ENCODE data around the gene FXR2.

Gene FXR2

DNA sequence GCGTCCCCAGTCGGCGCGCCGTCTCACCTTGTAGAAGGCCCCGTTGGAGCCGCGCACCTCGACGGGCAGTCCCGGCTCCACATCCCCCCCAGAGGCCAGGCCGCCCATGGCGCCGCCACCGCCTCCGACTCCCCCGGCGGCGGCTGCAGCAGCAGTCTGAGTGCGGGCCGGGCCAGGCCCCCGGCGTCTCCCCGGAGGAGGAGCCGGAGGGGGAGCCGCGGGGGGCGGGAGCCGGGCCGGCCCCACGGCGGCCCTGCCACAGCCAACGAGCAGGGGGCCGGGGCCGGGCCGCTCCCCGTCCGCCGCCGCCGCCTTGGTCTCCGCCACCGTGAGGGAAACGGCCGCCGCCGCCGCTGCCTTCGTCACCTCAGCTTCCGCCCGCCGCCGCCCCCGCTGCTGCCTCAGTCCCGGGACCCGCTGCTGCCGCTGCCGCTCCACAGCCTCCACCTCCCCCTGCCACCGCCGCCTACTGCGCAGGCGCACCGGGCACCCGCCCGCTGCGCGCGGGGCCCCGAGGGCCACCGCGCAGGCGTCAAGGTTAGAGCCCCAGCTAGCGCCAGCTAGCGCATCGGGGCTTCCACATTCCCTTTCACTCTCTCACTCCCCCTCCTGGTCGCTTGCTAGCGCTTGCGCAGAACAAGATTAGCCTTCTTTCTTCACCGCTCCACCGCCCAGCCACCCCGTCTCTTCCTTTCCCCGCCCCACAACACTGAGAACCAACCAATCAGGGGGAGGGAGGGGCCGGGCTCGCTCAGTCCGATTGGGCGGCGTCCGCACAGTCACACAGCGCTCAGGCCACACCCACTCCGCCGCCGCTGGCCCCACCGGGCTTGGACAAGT is at the start of gene FXR2:
TSS of gene FXR2 (minus strand) at position 473 of the 840 bp plus-strand sequence. CDS start at position 108, 365 bp downstream.
- ChIA-PET POLR2A (interaction anchor here (0.5 to 6.9 kb wide), 25 partner anchors 9 to 455 kb away, joined by 3 to 52 read pairs (median 5); partner anchors contain the start of genes ATP1B2, CNTROB, EFNB3 and GABARAP), CTCF (interaction anchor here (0.5 to 5.1 kb wide), 26 partner anchors 8 to 503 kb away, joined by 3 to 30 read pairs (median 5); partner anchors contain the start of genes SAT2, TP53 and WRAP53)
- H3K9me3 ChIP-seq (ENCODE audit: control insufficient read depth, insufficient read depth, low read depth, low read length) = no peaks in the 10 kb centered on the region
- peaks cover 22% of the 10 kb centered on the region for H3K4me1 ChIP-seq (ENCODE audit: control insufficient read depth, insufficient read depth, low read length)
- peak within 1 kb of the TSS; percentile 97 for H3K27ac ChIP-seq (ENCODE audit: extremely low read depth, low read depth, low read length)
- peak within 1 kb of the TSS; percentile 65 for H3K4me3 ChIP-seq (ENCODE audit: low read depth, low read length)
- H3K36me3 ChIP-seq (ENCODE audit: control insufficient read depth in 2 of 2, insufficient read depth in 1 of 2, low read length in 2 of 2) = peaks cover 23 to 26% of the 10 kb centered on the region in 2 experiments; a peak in 2 of 3 replicates
- TF ChIP-seq, protein P1, sequence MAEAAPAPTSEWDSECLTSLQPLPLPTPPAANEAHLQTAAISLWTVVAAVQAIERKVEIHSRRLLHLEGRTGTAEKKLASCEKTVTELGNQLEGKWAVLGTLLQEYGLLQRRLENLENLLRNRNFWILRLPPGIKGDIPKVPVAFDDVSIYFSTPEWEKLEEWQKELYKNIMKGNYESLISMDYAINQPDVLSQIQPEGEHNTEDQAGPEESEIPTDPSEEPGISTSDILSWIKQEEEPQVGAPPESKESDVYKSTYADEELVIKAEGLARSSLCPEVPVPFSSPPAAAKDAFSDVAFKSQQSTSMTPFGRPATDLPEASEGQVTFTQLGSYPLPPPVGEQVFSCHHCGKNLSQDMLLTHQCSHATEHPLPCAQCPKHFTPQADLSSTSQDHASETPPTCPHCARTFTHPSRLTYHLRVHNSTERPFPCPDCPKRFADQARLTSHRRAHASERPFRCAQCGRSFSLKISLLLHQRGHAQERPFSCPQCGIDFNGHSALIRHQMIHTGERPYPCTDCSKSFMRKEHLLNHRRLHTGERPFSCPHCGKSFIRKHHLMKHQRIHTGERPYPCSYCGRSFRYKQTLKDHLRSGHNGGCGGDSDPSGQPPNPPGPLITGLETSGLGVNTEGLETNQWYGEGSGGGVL (tag by site-specific recombination; IDR thresholded peaks at IDR 0.05) = peak; percentile 69; the same call in 1 of the 2 replicates
- TF ChIP-seq, protein P2, sequence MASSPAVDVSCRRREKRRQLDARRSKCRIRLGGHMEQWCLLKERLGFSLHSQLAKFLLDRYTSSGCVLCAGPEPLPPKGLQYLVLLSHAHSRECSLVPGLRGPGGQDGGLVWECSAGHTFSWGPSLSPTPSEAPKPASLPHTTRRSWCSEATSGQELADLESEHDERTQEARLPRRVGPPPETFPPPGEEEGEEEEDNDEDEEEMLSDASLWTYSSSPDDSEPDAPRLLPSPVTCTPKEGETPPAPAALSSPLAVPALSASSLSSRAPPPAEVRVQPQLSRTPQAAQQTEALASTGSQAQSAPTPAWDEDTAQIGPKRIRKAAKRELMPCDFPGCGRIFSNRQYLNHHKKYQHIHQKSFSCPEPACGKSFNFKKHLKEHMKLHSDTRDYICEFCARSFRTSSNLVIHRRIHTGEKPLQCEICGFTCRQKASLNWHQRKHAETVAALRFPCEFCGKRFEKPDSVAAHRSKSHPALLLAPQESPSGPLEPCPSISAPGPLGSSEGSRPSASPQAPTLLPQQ (tag by site-specific recombination; IDR thresholded peaks at IDR 0.05) = peak; percentile 94
- TF ChIP-seq ZNF184 (tag by site-specific recombination; IDR thresholded peaks at IDR 0.05) (no peak), KLF9 (tag by site-specific recombination; IDR thresholded peaks at IDR 0.05; ENCODE audit: low read depth) (peak; percentile 96), GLIS2 (tag by site-specific recombination; IDR thresholded peaks at IDR 0.05) (peak; percentile 71), ZNF341 (tag by site-specific recombination; IDR thresholded peaks at IDR 0.05; ENCODE audit: low read depth) (peak; percentile 83), ZNF76 (tag by site-specific recombination; IDR thresholded peaks at IDR 0.05; ENCODE audit: borderline replicate concordance, low read depth) (peak; percentile 17; the same call in 1 of the 2 replicates), ZNF138 (tag by site-specific recombination; IDR thresholded peaks at IDR 0.05; ENCODE audit: borderline replicate concordance) (no peak), ZNF16 (tag by site-specific recombination; IDR thresholded peaks at IDR 0.05; ENCODE audit: low read depth) (no peak), IKZF3 (tag by site-specific recombination; IDR thresholded peaks at IDR 0.05) (0 out of 2 replicates have a peak, but pooled peaks have one; percentile 34), ZFP69B (tag by site-specific recombination; IDR thresholded peaks at IDR 0.05) (peak; percentile 98), KLF10 (tag by site-specific recombination; IDR thresholded peaks at IDR 0.05) (peak; percentile 99), SP2 (tag by site-specific recombination; IDR thresholded peaks at IDR 0.05) (peak; percentile 97), ZIC2 (tag by site-specific recombination; IDR thresholded peaks at IDR 0.05) (peak; percentile 80), ZNF211 (tag by site-specific recombination; IDR thresholded peaks at IDR 0.05; ENCODE audit: low read depth) (no peak), ZBTB20 (tag by site-specific recombination; IDR thresholded peaks at IDR 0.05) (peak; percentile 0; the same call in 1 of the 2 replicates), ZNF660 (tag by site-specific recombination; IDR thresholded peaks at IDR 0.05) (0 out of 2 replicates have a peak, but pooled peaks have one; percentile 55), ZBTB8A (tag by site-specific recombination; IDR thresholded peaks at IDR 0.05) (peak; percentile 37; the same call in 1 of the 2 replicates), ZNF521 (tag by site-specific recombination; IDR thresholded peaks at IDR 0.05) (no peak), HOXC10 (CRISPR knock-in tag; IDR thresholded peaks at IDR 0.05) (peak; percentile 85; the same call in 1 of the 2 replicates), ZNF292 (tag by site-specific recombination; IDR thresholded peaks at IDR 0.05; ENCODE audit: borderline replicate concordance, low read depth) (no peak), GLIS1 (tag by site-specific recombination; IDR thresholded peaks at IDR 0.05) (peak; percentile 78), PRDM1 (tag by site-specific recombination; IDR thresholded peaks at IDR 0.05) (peak; percentile 10), KLF8 (tag by site-specific recombination; IDR thresholded peaks at IDR 0.05) (peak; percentile 88)
- TF ChIP-seq, protein P3, sequence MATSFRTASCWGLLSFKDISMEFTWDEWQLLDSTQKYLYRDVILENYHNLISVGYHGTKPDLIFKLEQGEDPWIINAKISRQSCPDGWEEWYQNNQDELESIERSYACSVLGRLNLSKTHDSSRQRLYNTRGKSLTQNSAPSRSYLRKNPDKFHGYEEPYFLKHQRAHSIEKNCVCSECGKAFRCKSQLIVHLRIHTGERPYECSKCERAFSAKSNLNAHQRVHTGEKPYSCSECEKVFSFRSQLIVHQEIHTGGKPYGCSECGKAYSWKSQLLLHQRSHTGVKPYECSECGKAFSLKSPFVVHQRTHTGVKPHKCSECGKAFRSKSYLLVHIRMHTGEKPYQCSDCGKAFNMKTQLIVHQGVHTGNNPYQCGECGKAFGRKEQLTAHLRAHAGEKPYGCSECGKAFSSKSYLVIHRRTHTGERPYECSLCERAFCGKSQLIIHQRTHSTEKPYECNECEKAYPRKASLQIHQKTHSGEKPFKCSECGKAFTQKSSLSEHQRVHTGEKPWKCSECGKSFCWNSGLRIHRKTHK (tag by site-specific recombination; IDR thresholded peaks at IDR 0.05) = no peak
- TF ChIP-seq, protein P4, sequence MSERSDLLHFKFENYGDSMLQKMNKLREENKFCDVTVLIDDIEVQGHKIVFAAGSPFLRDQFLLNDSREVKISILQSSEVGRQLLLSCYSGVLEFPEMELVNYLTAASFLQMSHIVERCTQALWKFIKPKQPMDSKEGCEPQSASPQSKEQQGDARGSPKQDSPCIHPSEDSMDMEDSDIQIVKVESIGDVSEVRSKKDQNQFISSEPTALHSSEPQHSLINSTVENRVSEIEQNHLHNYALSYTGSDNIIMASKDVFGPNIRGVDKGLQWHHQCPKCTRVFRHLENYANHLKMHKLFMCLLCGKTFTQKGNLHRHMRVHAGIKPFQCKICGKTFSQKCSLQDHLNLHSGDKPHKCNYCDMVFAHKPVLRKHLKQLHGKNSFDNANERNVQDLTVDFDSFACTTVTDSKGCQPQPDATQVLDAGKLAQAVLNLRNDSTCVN (tag by site-specific recombination; optimal IDR thresholded peaks at IDR 0.05) = peak; percentile 66
- TF ChIP-seq, protein P5, sequence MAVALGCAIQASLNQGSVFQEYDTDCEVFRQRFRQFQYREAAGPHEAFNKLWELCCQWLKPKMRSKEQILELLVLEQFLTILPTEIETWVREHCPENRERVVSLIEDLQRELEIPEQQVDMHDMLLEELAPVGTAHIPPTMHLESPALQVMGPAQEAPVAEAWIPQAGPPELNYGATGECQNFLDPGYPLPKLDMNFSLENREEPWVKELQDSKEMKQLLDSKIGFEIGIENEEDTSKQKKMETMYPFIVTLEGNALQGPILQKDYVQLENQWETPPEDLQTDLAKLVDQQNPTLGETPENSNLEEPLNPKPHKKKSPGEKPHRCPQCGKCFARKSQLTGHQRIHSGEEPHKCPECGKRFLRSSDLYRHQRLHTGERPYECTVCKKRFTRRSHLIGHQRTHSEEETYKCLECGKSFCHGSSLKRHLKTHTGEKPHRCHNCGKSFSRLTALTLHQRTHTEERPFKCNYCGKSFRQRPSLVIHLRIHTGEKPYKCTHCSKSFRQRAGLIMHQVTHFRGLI (tag by site-specific recombination; IDR thresholded peaks at IDR 0.05) = no peak
- TF ChIP-seq, protein P6, sequence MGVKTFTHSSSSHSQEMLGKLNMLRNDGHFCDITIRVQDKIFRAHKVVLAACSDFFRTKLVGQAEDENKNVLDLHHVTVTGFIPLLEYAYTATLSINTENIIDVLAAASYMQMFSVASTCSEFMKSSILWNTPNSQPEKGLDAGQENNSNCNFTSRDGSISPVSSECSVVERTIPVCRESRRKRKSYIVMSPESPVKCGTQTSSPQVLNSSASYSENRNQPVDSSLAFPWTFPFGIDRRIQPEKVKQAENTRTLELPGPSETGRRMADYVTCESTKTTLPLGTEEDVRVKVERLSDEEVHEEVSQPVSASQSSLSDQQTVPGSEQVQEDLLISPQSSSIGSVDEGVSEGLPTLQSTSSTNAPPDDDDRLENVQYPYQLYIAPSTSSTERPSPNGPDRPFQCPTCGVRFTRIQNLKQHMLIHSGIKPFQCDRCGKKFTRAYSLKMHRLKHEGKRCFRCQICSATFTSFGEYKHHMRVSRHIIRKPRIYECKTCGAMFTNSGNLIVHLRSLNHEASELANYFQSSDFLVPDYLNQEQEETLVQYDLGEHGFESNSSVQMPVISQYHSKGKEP (tag by site-specific recombination; IDR thresholded peaks at IDR 0.05) = peak; percentile 9; the same call in 1 of the 2 replicates
